ENCODE results near the gene ATP13A3. TPM values are rescaled to one million over a fixed set of nuclear protein-coding genes. Genes with fewer than 3 reads are reported as not detected.
"Not testable (repeated sequence)": the region's sequence is repeated elsewhere in the genome, so short reads cannot be mapped to it uniquely, and the experiment has no call there.

Gene ATP13A3
- total RNA-seq, 1 donor from 2014 or later: 80.3 TPM

DNA sequence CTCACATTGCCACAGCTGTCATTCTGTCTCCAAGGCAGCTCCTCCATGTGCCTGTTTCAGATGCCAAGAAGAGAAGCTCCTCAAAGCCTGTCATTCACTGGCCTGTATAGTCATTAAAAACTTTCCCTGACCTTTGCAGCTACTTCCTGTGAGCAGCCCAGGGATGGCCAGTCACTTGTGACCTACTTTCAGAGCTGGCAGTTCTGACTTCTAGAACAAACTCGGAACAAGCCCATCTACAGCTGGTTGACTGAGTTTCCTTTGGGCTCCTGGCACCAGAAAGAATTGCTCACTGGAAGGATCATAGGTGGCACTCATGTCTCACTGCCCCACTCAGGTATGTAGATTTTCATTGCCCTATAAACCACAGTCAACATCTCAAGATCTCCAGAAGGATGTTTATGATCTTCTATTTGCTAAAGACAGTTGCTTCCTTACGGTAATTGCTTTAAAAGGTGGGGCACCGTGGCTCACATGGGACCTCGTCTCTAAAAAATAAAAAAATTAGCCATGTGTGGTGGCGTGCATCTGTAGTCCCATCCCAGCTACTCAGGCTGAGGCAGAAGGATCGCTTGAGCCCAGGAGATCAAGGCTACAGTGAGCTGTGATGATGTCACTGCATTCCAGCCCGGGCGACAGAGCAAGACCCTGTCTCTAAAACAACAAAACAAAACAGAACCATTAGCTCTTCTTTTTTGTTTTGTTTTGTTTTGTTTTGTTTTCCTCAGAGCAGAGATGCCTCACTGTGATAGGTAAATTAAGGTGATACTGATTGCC lies 11.2 kb upstream of the ATP13A3 start:
- Mint-ChIP-seq H3K27me3 (no peaks in the 10 kb centered on the region), H3K36me3 (no peaks in the 10 kb centered on the region), H3K27ac (no peak overlapping the region), H3K4me1 (ENCODE audit: unreplicated experiment) (peaks cover 4% of the 10 kb centered on the region), H3K4me3 (no peak overlapping the region), H3K9me3 (no peaks in the 10 kb centered on the region)
- DNase-seq (ENCODE audit: extremely low spot score, unreplicated experiment): no peak
- TF ChIP-seq, protein P1, sequence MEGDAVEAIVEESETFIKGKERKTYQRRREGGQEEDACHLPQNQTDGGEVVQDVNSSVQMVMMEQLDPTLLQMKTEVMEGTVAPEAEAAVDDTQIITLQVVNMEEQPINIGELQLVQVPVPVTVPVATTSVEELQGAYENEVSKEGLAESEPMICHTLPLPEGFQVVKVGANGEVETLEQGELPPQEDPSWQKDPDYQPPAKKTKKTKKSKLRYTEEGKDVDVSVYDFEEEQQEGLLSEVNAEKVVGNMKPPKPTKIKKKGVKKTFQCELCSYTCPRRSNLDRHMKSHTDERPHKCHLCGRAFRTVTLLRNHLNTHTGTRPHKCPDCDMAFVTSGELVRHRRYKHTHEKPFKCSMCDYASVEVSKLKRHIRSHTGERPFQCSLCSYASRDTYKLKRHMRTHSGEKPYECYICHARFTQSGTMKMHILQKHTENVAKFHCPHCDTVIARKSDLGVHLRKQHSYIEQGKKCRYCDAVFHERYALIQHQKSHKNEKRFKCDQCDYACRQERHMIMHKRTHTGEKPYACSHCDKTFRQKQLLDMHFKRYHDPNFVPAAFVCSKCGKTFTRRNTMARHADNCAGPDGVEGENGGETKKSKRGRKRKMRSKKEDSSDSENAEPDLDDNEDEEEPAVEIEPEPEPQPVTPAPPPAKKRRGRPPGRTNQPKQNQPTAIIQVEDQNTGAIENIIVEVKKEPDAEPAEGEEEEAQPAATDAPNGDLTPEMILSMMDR (conservative IDR thresholded peaks at IDR 0.05): no peak

DNA sequence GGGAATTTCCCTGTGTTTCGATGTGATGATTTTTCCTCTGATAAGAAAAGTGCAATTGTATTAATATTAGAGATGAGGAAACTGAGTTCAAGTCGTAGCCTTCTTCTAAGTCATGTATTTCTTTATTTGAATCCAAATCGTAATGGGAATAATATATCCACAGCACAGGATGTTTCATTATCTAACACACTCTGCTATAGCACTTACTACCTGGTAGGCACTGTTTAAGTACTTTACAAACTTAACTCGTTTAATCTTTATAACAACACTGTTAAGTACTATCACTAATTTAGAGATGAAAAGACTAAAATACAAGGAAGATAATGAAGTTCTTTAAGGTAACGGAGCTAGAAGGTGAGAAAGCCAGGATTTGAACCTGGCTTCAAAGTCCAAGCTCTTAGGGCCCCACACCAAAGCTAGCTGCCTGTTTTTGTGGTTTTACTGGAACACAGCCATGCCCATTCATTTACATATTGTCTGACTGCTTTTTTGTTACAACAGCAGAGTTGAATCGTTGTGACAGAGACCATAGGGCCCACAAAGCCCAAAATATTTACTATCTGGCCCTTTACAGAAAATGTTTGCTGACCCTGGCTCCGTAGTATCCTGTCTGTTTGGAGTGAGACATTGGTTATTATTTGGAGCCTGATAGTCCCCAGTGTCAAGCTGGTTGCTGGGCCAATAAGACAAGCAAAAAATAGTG lies 9.6 kb upstream of the ATP13A3 start:
- Mint-ChIP-seq H3K4me3 (no peak overlapping the region), H3K4me1 (ENCODE audit: unreplicated experiment) (peaks cover 4% of the 10 kb centered on the region), H3K36me3 (no peaks in the 10 kb centered on the region), H3K27ac (no peak overlapping the region), H3K9me3 (no peaks in the 10 kb centered on the region), H3K27me3 (no peaks in the 10 kb centered on the region)
- DNase-seq (ENCODE audit: extremely low spot score, unreplicated experiment): no peak
- TF ChIP-seq, protein P1 (conservative IDR thresholded peaks at IDR 0.05): no peak

DNA sequence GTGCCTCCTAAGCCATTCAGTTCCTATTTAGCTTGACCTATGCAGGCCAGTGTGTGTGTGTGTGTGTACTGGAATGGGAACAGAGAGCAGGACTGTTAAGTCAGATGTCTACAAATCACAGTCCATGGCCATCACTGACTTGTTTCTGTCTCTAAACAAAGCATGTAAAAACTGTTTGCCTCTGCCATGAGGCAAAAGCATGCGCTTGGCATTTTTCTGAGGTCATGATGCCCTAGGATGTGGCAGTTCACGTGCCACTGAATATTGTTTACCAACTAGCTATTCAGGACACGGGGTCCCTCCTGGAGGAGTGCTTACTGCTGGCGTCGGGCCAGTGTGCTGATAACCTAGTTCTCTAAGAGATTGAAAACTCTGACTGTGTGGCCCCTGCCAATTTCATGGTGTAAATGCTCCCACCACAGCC lies 8.2 kb upstream of the ATP13A3 start:
- Mint-ChIP-seq H3K9me3 (no peaks in the 10 kb centered on the region), H3K4me1 (ENCODE audit: unreplicated experiment) (peaks cover 4% of the 10 kb centered on the region), H3K4me3 (no peak overlapping the region), H3K27me3 (no peaks in the 10 kb centered on the region), H3K27ac (no peak overlapping the region), H3K36me3 (no peaks in the 10 kb centered on the region)
- TF ChIP-seq, protein P1 (conservative IDR thresholded peaks at IDR 0.05): no peak
- DNase-seq (ENCODE audit: extremely low spot score, unreplicated experiment): no peak

DNA sequence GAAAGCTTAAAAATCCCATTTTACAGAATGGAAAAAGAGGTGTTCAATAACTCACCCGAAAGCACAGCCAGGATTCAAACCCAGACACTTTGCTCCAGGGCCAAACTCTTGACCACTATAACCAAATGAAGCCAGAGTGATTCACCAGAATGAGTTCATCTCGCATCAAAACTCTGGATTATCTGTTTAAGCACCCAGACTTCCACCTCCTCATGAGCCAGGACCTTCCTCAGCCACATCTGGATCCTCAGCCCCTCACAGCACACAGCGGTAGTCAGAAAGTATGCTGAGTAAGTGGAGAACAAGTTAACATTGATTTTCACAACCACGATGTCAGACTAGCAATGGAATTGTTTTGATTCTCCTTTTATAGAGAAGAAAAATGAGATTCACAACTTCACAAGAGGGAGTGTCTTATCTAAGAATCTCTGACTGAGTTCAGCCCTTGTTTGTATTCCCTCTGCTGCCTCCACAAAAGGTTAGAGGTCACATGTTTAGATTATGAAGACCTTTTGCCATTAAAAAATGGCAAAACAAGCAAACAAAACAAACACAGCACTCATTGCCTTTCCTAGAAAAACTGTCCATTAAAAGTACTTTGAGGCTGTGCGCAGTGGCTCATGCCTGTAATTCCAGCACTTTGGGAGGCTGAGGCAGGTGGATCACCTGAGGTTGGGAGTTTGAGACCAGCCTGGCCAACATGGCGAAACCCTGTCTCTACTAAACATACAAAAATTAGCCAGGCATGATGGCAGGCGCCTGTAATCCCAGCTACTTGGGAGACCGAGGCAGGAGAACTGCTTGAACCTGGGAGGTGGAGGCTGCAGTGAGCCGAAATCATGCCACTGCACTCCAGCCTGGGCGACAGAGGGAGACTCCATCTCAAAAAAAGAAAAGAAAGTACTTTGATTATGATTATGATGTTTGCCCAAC lies 7.5 kb upstream of the ATP13A3 start:
- not testable (repeated sequence) for H3K4me3 Mint-ChIP-seq; H3K9me3 Mint-ChIP-seq; DNase-seq (ENCODE audit: extremely low spot score, unreplicated experiment); H3K27me3 Mint-ChIP-seq; H3K4me1 Mint-ChIP-seq (ENCODE audit: unreplicated experiment); H3K36me3 Mint-ChIP-seq
- peak overlapping the region; percentile 10 for H3K27ac Mint-ChIP-seq

DNA sequence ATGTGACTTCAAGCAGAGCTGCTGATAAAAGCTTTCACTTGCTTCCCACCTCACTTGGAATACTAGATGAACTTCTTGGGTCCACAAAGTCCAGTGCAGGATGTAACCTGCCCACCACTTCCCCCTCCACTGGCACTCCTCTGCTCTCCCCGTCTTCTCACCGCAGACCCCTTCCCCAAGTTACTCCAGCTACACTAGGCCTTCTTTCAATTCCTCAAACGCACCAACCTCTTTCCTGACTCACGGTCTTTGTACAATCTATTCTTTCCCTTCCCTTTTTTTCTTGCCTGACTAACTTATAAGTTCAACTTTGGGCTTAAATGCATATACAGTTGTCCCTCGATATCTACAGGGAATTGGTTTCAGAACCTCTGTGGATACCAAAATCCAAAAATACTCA lies 5.2 kb upstream of the ATP13A3 start:
- DNase-seq (ENCODE audit: extremely low spot score, unreplicated experiment): no peak

More for the DNA sequence above, 5.2 kb upstream of the ATP13A3 start:
- Mint-ChIP-seq H3K9me3 (peaks cover 6% of the 10 kb centered on the region), H3K27ac (no peak overlapping the region), H3K4me1 (ENCODE audit: unreplicated experiment) (peaks cover 4% of the 10 kb centered on the region), H3K36me3 (no peaks in the 10 kb centered on the region), H3K4me3 (no peak overlapping the region), H3K27me3 (peaks cover 7% of the 10 kb centered on the region)
- TF ChIP-seq, protein P1 (conservative IDR thresholded peaks at IDR 0.05): no peak

Data from type B pancreatic cell (in vitro differentiated cells).